ENCODE results near the gene NTM. TPM values are rescaled to one million over a fixed set of nuclear protein-coding genes. Genes with fewer than 3 reads are reported as not detected.
"Not testable (repeated sequence)": the region's sequence is repeated elsewhere in the genome, so short reads cannot be mapped to it uniquely, and the experiment has no call there.

NTM gene
- total and polyA plus RNA-seq, 12 donors: 0.43 to 3.0 (median 1.3) TPM

- 90 to 92% methylated on average over 10 of the region's 10 CpGs for WGBS, 2 donors
- intact Hi-C loops (cut with DNase I): no loop called here
- TF ChIP-seq, protein P1, sequence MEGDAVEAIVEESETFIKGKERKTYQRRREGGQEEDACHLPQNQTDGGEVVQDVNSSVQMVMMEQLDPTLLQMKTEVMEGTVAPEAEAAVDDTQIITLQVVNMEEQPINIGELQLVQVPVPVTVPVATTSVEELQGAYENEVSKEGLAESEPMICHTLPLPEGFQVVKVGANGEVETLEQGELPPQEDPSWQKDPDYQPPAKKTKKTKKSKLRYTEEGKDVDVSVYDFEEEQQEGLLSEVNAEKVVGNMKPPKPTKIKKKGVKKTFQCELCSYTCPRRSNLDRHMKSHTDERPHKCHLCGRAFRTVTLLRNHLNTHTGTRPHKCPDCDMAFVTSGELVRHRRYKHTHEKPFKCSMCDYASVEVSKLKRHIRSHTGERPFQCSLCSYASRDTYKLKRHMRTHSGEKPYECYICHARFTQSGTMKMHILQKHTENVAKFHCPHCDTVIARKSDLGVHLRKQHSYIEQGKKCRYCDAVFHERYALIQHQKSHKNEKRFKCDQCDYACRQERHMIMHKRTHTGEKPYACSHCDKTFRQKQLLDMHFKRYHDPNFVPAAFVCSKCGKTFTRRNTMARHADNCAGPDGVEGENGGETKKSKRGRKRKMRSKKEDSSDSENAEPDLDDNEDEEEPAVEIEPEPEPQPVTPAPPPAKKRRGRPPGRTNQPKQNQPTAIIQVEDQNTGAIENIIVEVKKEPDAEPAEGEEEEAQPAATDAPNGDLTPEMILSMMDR (IDR thresholded peaks at IDR 0.05): no peak
Measured at GRCh38 chr11:131421066-131421855, 50.8 kb downstream of the NTM start.

GRCh38 chr11:131422029-131422428 is 51.6 kb downstream of the NTM start:
- no peaks in the 10 kb centered on the region for H3K4me1 ChIP-seq
- no peak overlapping the region for H3K4me3 ChIP-seq
- DNase-seq (no peak), ATAC-seq (no peak)
- TF ChIP-seq, protein P1 (IDR thresholded peaks at IDR 0.05): no peak
- H3K27me3 ChIP-seq: peaks cover 0 to 32% (median 3%) of the 10 kb centered on the region in 7 donors
- H3K9me3 ChIP-seq: no peaks in the 10 kb centered on the region
- no peaks in the 10 kb centered on the region for H3K36me3 ChIP-seq
- no peak overlapping the region for H3K27ac ChIP-seq
- 42 to 52% methylated on average over 3 of the region's 3 CpGs for WGBS, 2 donors
- intact Hi-C loops (cut with DNase I): no loop called here

More at GRCh38 chr11:131421066-131421855, 50.8 kb downstream of the NTM start:
- DNase-seq (no peak), ATAC-seq (no peak)
- Histone ChIP-seq H3K4me1 (no peaks in the 10 kb centered on the region), H3K4me3 (no peak overlapping the region), H3K36me3 (no peaks in the 10 kb centered on the region), H3K9me3 (no peaks in the 10 kb centered on the region), H3K27ac (no peak overlapping the region), H3K27me3 (peaks cover 0 to 32% (median 3%) of the 10 kb centered on the region in 7 donors)

GRCh38 chr11:131422496-131422895 is 52.1 kb downstream of the NTM start:
- Histone ChIP-seq H3K27me3 (peaks cover 0 to 32% (median 3%) of the 10 kb centered on the region in 7 donors), H3K36me3 (no peaks in the 10 kb centered on the region), H3K4me1 (no peaks in the 10 kb centered on the region), H3K27ac (no peak overlapping the region), H3K9me3 (no peaks in the 10 kb centered on the region), H3K4me3 (no peak overlapping the region)
- DNase-seq (no peak), ATAC-seq (no peak)
- intact Hi-C loops (cut with DNase I): no loop called here
- TF ChIP-seq, protein P1 (IDR thresholded peaks at IDR 0.05): no peak
- WGBS, 2 donors: 51 to 59% methylated on average over 4 of the region's 4 CpGs

DNA sequence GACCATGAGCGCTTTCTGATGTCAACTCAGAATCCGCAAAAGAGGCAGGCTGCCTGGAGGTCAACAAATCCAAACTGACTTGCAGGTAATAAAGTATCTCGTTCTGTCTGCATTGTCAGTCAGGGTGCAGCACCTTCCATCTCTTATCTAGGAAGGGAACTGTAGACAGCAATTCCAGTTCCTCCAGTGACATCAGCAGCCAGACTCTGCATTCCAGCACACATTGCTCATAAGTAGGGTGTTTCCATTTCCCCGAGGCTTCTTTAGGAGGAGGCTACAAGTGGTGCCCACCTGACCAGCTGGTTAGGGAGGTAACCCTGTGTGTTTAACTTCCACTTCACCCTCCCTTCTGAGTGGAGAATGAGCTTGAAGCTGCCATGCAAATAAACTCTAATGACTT is 53.3 kb downstream of the NTM start:
- Histone ChIP-seq H3K36me3 (no peaks in the 10 kb centered on the region), H3K4me1 (no peaks in the 10 kb centered on the region), H3K27ac (no peak overlapping the region), H3K9me3 (no peaks in the 10 kb centered on the region), H3K27me3 (peaks cover 0 to 28% (median 3%) of the 10 kb centered on the region in 7 donors), H3K4me3 (no peak overlapping the region)
- TF ChIP-seq, protein P1 (IDR thresholded peaks at IDR 0.05): no peak
- DNase-seq: no peak
- WGBS, 2 donors: 45 to 55% methylated on average over 4 of the region's 4 CpGs
- ATAC-seq: no peak
- intact Hi-C loops (cut with DNase I): no loop called here

GRCh38 chr11:131424257-131424876 is 54.0 kb downstream of the NTM start:
- WGBS, 2 donors: 79 to 82% methylated on average over 8 of the region's 8 CpGs
- H3K9me3 ChIP-seq; H3K4me3 ChIP-seq; ATAC-seq; H3K27ac ChIP-seq; intact Hi-C loops (cut with DNase I); DNase-seq; H3K36me3 ChIP-seq; H3K4me1 ChIP-seq: not testable (repeated sequence)
- H3K27me3 ChIP-seq: peaks cover 0 to 28% (median 3%) of the 10 kb centered on the region in 7 donors
